HG03378 (cell line): ENCODE data around the gene KBTBD3.

Experiments
- ATAC-seq: cut with Tn5 transposase; IDR thresholded peaks from one replicate; pipeline ENCODE4 v1.9.1; 2021; ENCODE audit warnings: mild to moderate bottlenecking, moderate library complexity; ENCODE audit not compliant: unreplicated experiment

The KBTBD3 gene

GRCh38 chr11:106076919-106077608 is at the start of gene KBTBD3:
Gene KBTBD3 (minus strand): TSS chr11:106077347. CDS start chr11:106059097, 18,250 bp downstream.
- ATAC-seq = peak; percentile 96

GRCh38 chr11:106121570-106122320 is 44.6 kb upstream of the KBTBD3 start:
- ATAC-seq = no peak

- ATAC-seq = no peak
These were observed 28.8 kb upstream of the KBTBD3 start for GRCh38 chr11:106105986-106106385.

- no peak for ATAC-seq
These were observed 24.7 kb upstream of the KBTBD3 start for GRCh38 chr11:106101819-106102218.

- ATAC-seq = no peak
These were observed 24.2 kb upstream of the KBTBD3 start for GRCh38 chr11:106101370-106101769.

GRCh38 chr11:106098893-106099553 is 21.9 kb upstream of the KBTBD3 start:
- ATAC-seq = no peak

GRCh38 chr11:106092446-106092845 is 15.3 kb upstream of the KBTBD3 start:
- ATAC-seq = peak; percentile 32

- ATAC-seq = peak; percentile 98
These were observed 14.5 kb upstream of the KBTBD3 start for GRCh38 chr11:106091480-106092123.

GRCh38 chr11:106088896-106089295 is 11.7 kb upstream of the KBTBD3 start:
- no peak for ATAC-seq

- peak; percentile 29 for ATAC-seq
These were observed 10.8 kb upstream of the KBTBD3 start for GRCh38 chr11:106087815-106088435.

- no peak for ATAC-seq
These were observed 9.7 kb upstream of the KBTBD3 start for GRCh38 chr11:106086850-106087249.

GRCh38 chr11:106086135-106086534 is 9.0 kb upstream of the KBTBD3 start:
- no peak for ATAC-seq

- ATAC-seq = no peak
These were observed 4.9 kb upstream of the KBTBD3 start for GRCh38 chr11:106082096-106082495.

GRCh38 chr11:106077609-106078455 is 685 bp upstream of the KBTBD3 start, which contains the start of gene AASDHPPT:
Gene AASDHPPT (plus strand): TSS chr11:106077662. CDS start chr11:106077711, 49 bp downstream.
- ATAC-seq = peak; percentile 25

GRCh38 chr11:106076171-106076918 is 802 bp downstream of the KBTBD3 start:
- peak; percentile 0 for ATAC-seq

GRCh38 chr11:106072804-106073203 is 4.3 kb downstream of the KBTBD3 start:
- no peak for ATAC-seq

- ATAC-seq = no peak
These were observed 6.5 kb downstream of the KBTBD3 start for GRCh38 chr11:106070606-106071005.

GRCh38 chr11:106063009-106063408 is 14.1 kb downstream of the KBTBD3 start:
- ATAC-seq = peak; percentile 69
